CD4-positive, alpha-beta T cell treated with Interleukin-12 subunit alpha and Interleukin-12 subunit beta, for 1 hour (primary cell): ENCODE measurements around the gene CRIM1.
"Not testable (repeated sequence)": the region's sequence is repeated elsewhere in the genome, so short reads cannot be mapped to it uniquely, and the experiment has no call there.

Experiments used
- DNase-seq: peaks from one replicate; pipeline ENCODE4 v3.0.0-alpha.2; 2020

The CRIM1 gene

GRCh38 chr2:36351736-36352349, 3.7 kb upstream of the CRIM1 start:
- peak; percentile 51 for DNase-seq

- no peak for DNase-seq
These were observed 2.9 kb upstream of the CRIM1 start for GRCh38 chr2:36352701-36353100.

- no peak for DNase-seq
These were observed 797 bp upstream of the CRIM1 start for GRCh38 chr2:36354811-36355150.

GRCh38 chr2:36355890-36356297, 316 bp downstream of the CRIM1 start:
- no peak for DNase-seq

GRCh38 chr2:36356298-36356989, 866 bp downstream of the CRIM1 start:
- DNase-seq = peak; percentile 19

GRCh38 chr2:36356990-36357846, 1.6 kb downstream of the CRIM1 start:
- DNase-seq = peak; percentile 16

- DNase-seq = no peak
These were observed 2.5 kb downstream of the CRIM1 start for GRCh38 chr2:36357847-36358659.

- DNase-seq = peak; percentile 34
These were observed 3.5 kb downstream of the CRIM1 start for GRCh38 chr2:36359067-36359466.

- no peak for DNase-seq
These were observed 4.5 kb downstream of the CRIM1 start for GRCh38 chr2:36360063-36360462.

GRCh38 chr2:36360834-36361233, 5.3 kb downstream of the CRIM1 start:
- DNase-seq = no peak

GRCh38 chr2:36361396-36361795, 5.8 kb downstream of the CRIM1 start:
- DNase-seq = no peak

GRCh38 chr2:36362291-36362690, 6.7 kb downstream of the CRIM1 start:
- DNase-seq = no peak

- DNase-seq = not testable (repeated sequence)
These were observed 7.5 kb downstream of the CRIM1 start for GRCh38 chr2:36363085-36363484.

- DNase-seq = no peak
These were observed 11.0 kb downstream of the CRIM1 start for GRCh38 chr2:36366491-36367120.

- DNase-seq = no peak
These were observed 11.9 kb downstream of the CRIM1 start for GRCh38 chr2:36367486-36367885.

- no peak for DNase-seq
These were observed 12.3 kb downstream of the CRIM1 start for GRCh38 chr2:36367895-36368353.

GRCh38 chr2:36368438-36368837, 12.9 kb downstream of the CRIM1 start:
- DNase-seq = no peak

GRCh38 chr2:36369163-36369562, 13.6 kb downstream of the CRIM1 start:
- no peak for DNase-seq

GRCh38 chr2:36369716-36370115, 14.1 kb downstream of the CRIM1 start:
- no peak for DNase-seq

- DNase-seq = no peak
These were observed 14.7 kb downstream of the CRIM1 start for GRCh38 chr2:36370281-36370680.

- DNase-seq = no peak
These were observed 15.7 kb downstream of the CRIM1 start for GRCh38 chr2:36371070-36371874.
